Measurements from ENCODE around the gene BCL2L12. TPM values are rescaled to one million over a fixed set of nuclear protein-coding genes. Genes with fewer than 3 reads are reported as not detected.

BCL2L12 gene
- total and polyA plus RNA-seq, 2 experiments from 2014 or later, result 41.3 to 59.4 TPM

- TF ChIP-seq CTCF (IDR thresholded peaks at IDR 0.05; ENCODE audit: low read depth, low read length), result no peak
- Histone ChIP-seq H3K4me3 (peak overlapping the region; percentile 25), H3K27me3 (no peaks in the 10 kb centered on the region), H3K36me3 (peaks cover 8% of the 10 kb centered on the region), H3K4me1 (ENCODE audit: low read depth) (peaks cover 4% of the 10 kb centered on the region), H3K27ac (no peak overlapping the region), H3K9me3 (ENCODE audit: low read depth) (no peaks in the 10 kb centered on the region)
- no peak for DNase-seq (ENCODE audit: low read depth in 1 of 2, low spot score in 1 of 2)
Observed at GRCh38 chr19:49690079-49690655, 24.4 kb downstream of the BCL2L12 start.

- DNase-seq (ENCODE audit: low read depth in 1 of 2, low spot score in 1 of 2), result peak; percentile 83 to 84
- Histone ChIP-seq H3K9me3 (ENCODE audit: low read depth) (no peaks in the 10 kb centered on the region), H3K36me3 (peaks cover 5% of the 10 kb centered on the region), H3K27me3 (no peaks in the 10 kb centered on the region), H3K4me3 (peak within 1 kb of the TSS; percentile 25), H3K4me1 (ENCODE audit: low read depth) (peaks cover 4% of the 10 kb centered on the region), H3K27ac (peak within 1 kb of the TSS; percentile 41)
- TF ChIP-seq CTCF (IDR thresholded peaks at IDR 0.05; ENCODE audit: low read depth, low read length), result no peak
Observed at GRCh38 chr19:49690656-49691242, 25.0 kb downstream of the BCL2L12 start, which contains the start of gene CPT1C. CPT1C (plus strand) TSS chr19:49691116; CDS start chr19:49692253, 1,137 bp downstream.

GRCh38 chr19:49691243-49692146 is 25.8 kb downstream of the BCL2L12 start:
- TF ChIP-seq CTCF (IDR thresholded peaks at IDR 0.05; ENCODE audit: low read depth, low read length), result no peak
- Histone ChIP-seq H3K4me3 (peak overlapping the region; percentile 25), H3K27me3 (no peaks in the 10 kb centered on the region), H3K9me3 (ENCODE audit: low read depth) (no peaks in the 10 kb centered on the region), H3K27ac (peak overlapping the region; percentile 41), H3K36me3 (no peaks in the 10 kb centered on the region), H3K4me1 (ENCODE audit: low read depth) (peaks cover 4% of the 10 kb centered on the region)
- DNase-seq (ENCODE audit: low read depth in 1 of 2, low spot score in 1 of 2), result peak; percentile 85 to 86

GRCh38 chr19:49692147-49692506 is 26.4 kb downstream of the BCL2L12 start:
- Histone ChIP-seq H3K36me3 (no peaks in the 10 kb centered on the region), H3K27me3 (no peaks in the 10 kb centered on the region), H3K4me3 (no peak overlapping the region), H3K4me1 (ENCODE audit: low read depth) (peaks cover 4% of the 10 kb centered on the region), H3K27ac (no peak overlapping the region), H3K9me3 (ENCODE audit: low read depth) (no peaks in the 10 kb centered on the region)
- DNase-seq (ENCODE audit: low read depth in 1 of 2, low spot score in 1 of 2), result no peak
- no peak for TF ChIP-seq CTCF (IDR thresholded peaks at IDR 0.05; ENCODE audit: low read depth, low read length)

- no peak for DNase-seq (ENCODE audit: low read depth in 1 of 2, low spot score in 1 of 2)
- TF ChIP-seq CTCF (IDR thresholded peaks at IDR 0.05; ENCODE audit: low read depth, low read length), result no peak
- peaks cover 4% of the 10 kb centered on the region for H3K4me1 ChIP-seq (ENCODE audit: low read depth)
- no peaks in the 10 kb centered on the region for H3K36me3 ChIP-seq
- no peak overlapping the region for H3K4me3 ChIP-seq
- no peak overlapping the region for H3K27ac ChIP-seq
- no peaks in the 10 kb centered on the region for H3K9me3 ChIP-seq (ENCODE audit: low read depth)
- no peaks in the 10 kb centered on the region for H3K27me3 ChIP-seq
Observed at GRCh38 chr19:49696115-49696514, 30.4 kb downstream of the BCL2L12 start.
